ENCODE measurements around the gene ZNF662.

ZNF662 gene

GRCh38 chr3:42936157-42936981 lies 30.4 kb downstream of the ZNF662 start:
- no peak for DNase-seq (ENCODE audit: low read depth)

- no peak for DNase-seq (ENCODE audit: low read depth)
Measured at GRCh38 chr3:42937334-42937733, 31.4 kb downstream of the ZNF662 start.

GRCh38 chr3:42942693-42943092 lies 36.8 kb downstream of the ZNF662 start:
- DNase-seq (ENCODE audit: low read depth): no peak

GRCh38 chr3:42946050-42946449 lies 40.1 kb downstream of the ZNF662 start:
- DNase-seq (ENCODE audit: low read depth): no peak

- no peak for DNase-seq (ENCODE audit: low read depth)
Measured at GRCh38 chr3:42957573-42957972, 51.6 kb downstream of the ZNF662 start.

GRCh38 chr3:42960282-42960681 lies 54.3 kb downstream of the ZNF662 start:
- DNase-seq (ENCODE audit: low read depth): no peak

GRCh38 chr3:42960786-42961185 lies 54.8 kb downstream of the ZNF662 start:
- DNase-seq (ENCODE audit: low read depth): no peak

GRCh38 chr3:42961633-42962032 lies 55.7 kb downstream of the ZNF662 start:
- no peak for DNase-seq (ENCODE audit: low read depth)

- DNase-seq (ENCODE audit: low read depth): no peak
Measured at GRCh38 chr3:42963269-42963668, 57.3 kb downstream of the ZNF662 start.

GRCh38 chr3:42964266-42964665 lies 58.3 kb downstream of the ZNF662 start:
- DNase-seq (ENCODE audit: low read depth): no peak

Measured in stimulated activated CD8-positive, alpha-beta memory T cell treated with anti-CD3 and anti-CD28 coated beads, Interleukin-4, amount 100 ng/mL, for 24 hours (primary cell).